ENCODE results near the gene SARNP. TPM values are rescaled to one million over a fixed set of nuclear protein-coding genes. Genes with fewer than 3 reads are reported as not detected.

SARNP gene
- total and polyA plus RNA-seq, 10 of the 15 experiments (the other 5 are each of a cell fraction or from before 2014, with no cell fraction given) = 77.6 to 445 (median 188) TPM

DNA sequence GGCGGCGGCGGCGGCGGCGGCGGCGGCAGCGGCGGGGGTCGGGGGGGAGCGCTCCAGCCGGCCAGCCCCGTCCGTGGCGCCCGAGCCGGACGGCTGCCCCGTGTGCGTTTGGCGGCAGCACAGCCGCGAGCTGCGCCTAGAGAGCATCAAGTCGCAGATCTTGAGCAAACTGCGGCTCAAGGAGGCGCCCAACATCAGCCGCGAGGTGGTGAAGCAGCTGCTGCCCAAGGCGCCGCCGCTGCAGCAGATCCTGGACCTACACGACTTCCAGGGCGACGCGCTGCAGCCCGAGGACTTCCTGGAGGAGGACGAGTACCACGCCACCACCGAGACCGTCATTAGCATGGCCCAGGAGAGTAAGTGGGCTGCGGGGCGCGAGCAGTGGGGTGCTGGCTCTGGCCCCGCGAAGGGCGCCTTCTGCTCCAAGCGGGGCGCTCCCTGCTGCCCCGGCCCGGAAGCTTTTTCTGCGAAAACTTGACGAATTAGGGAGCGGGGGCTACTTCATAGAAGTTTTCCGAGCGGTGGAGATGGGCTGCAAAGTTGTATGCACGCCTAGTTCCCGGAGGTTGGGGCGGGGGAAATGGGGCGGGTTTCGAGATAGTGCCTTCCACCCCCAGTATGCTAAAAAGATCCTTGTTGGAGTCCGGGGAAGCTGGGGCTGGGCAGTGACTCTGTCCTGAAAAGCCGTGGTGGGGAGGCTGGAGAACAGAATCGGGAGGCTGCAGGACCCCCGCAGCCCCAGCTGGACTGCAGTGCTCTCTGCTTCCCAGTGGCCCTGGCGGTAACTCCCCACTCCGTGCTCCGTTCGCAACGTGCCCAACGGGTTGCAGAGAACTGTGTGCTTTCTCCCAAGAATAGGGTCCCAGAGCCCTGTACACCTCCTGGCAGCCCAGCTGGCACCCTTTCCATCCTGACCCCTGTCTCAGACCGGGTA is 73.9 kb downstream of the SARNP start (continued):
- TF ChIP-seq SMC3 (IDR thresholded peaks at IDR 0.05; ENCODE audit: borderline replicate concordance, low read length) (no peak), ZNF622 (IDR thresholded peaks at IDR 0.05) (no peak), CTCF (IDR thresholded peaks at IDR 0.05 in 2 of 3, conservative IDR thresholded peaks at IDR 0.05 in 1 of 3; ENCODE audit: control insufficient read depth in 2 of 3, extremely low read depth in 1 of 3, insufficient read depth in 1 of 3, low read depth in 3 of 3, low read length in 3 of 3) (peak in 2 of 3 experiments; percentile 6 to 19; a peak in 2 of 6 replicates), SP1 (IDR thresholded peaks at IDR 0.05; ENCODE audit: low read depth, low read length) (no peak), BRCA1 (IDR thresholded peaks at IDR 0.05; ENCODE audit: low read depth, low read length) (no peak), POLR2AphosphoS5 (IDR thresholded peaks at IDR 0.05; ENCODE audit: low read length) (no peak), NBN (IDR thresholded peaks at IDR 0.05) (peak; percentile 53; the same call in 1 of the 2 replicates), NFIC (IDR thresholded peaks at IDR 0.05; ENCODE audit: low read depth, low read length) (no peak), ASH2L (IDR thresholded peaks at IDR 0.05; ENCODE audit: borderline replicate concordance, low read depth) (no peak), RB1 (IDR thresholded peaks at IDR 0.05; ENCODE audit: borderline replicate concordance) (peak; percentile 67; the same call in 1 of the 2 replicates), CHD2 (IDR thresholded peaks at IDR 0.05; ENCODE audit: borderline replicate concordance, low read depth, low read length) (no peak), GATAD2B (conservative IDR thresholded peaks at IDR 0.05; ENCODE audit: low read depth) (peak; percentile 50; the same call in 1 of the 2 replicates), CEBPB (IDR thresholded peaks at IDR 0.05; ENCODE audit: borderline replicate concordance in 1 of 2, low read depth in 2 of 2, low read length in 2 of 2) (no peak), ATF7 (IDR thresholded peaks at IDR 0.05; ENCODE audit: low read depth) (no peak), JUNB (IDR thresholded peaks at IDR 0.05) (no peak), ZNF384 (IDR thresholded peaks at IDR 0.05; ENCODE audit: borderline replicate concordance, low read depth, low read length) (no peak), E2F4 (IDR thresholded peaks at IDR 0.05; ENCODE audit: low read depth, low read length) (no peak), RUNX3 (IDR thresholded peaks at IDR 0.05; ENCODE audit: low read length) (no peak), TCF3 (IDR thresholded peaks at IDR 0.05; ENCODE audit: borderline replicate concordance, insufficient read depth, low read depth, low read length) (no peak), TCF12 (IDR thresholded peaks at IDR 0.05; ENCODE audit: low read depth, low read length) (no peak), ATF2 (IDR thresholded peaks at IDR 0.05; ENCODE audit: low read length) (no peak), POLR2A (IDR thresholded peaks at IDR 0.05; ENCODE audit: low read depth, low read length) (peak; percentile 60), GABPA (IDR thresholded peaks at IDR 0.05; ENCODE audit: low read depth) (no peak), NR2F1 (conservative IDR thresholded peaks at IDR 0.05) (0 out of 2 replicates have a peak, but pooled peaks have one; percentile 22), IKZF2 (IDR thresholded peaks at IDR 0.05) (no peak)
- TF ChIP-seq, protein P1, sequence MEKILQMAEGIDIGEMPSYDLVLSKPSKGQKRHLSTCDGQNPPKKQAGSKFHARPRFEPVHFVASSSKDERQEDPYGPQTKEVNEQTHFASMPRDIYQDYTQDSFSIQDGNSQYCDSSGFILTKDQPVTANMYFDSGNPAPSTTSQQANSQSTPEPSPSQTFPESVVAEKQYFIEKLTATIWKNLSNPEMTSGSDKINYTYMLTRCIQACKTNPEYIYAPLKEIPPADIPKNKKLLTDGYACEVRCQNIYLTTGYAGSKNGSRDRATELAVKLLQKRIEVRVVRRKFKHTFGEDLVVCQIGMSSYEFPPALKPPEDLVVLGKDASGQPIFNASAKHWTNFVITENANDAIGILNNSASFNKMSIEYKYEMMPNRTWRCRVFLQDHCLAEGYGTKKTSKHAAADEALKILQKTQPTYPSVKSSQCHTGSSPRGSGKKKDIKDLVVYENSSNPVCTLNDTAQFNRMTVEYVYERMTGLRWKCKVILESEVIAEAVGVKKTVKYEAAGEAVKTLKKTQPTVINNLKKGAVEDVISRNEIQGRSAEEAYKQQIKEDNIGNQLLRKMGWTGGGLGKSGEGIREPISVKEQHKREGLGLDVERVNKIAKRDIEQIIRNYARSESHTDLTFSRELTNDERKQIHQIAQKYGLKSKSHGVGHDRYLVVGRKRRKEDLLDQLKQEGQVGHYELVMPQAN (conservative IDR thresholded peaks at IDR 0.05) = peak; percentile 68

All from GM12878 (cell line).